Activated CD8-positive, alpha-beta memory T cell treated with anti-CD3 and anti-CD28 coated beads, Interleukin-2, amount 50 U/mL, for 24 hours (primary cell): Measurements from ENCODE around the gene KRT83.
"Not testable (repeated sequence)": the region's sequence is repeated elsewhere in the genome, so short reads cannot be mapped to it uniquely, and the experiment has no call there.

Source experiments
- DNase-seq: peaks from one replicate; pipeline ENCODE4 v3.0.0-alpha.2; 2020; ENCODE audit errors: extremely low read depth

The KRT83 gene

DNA sequence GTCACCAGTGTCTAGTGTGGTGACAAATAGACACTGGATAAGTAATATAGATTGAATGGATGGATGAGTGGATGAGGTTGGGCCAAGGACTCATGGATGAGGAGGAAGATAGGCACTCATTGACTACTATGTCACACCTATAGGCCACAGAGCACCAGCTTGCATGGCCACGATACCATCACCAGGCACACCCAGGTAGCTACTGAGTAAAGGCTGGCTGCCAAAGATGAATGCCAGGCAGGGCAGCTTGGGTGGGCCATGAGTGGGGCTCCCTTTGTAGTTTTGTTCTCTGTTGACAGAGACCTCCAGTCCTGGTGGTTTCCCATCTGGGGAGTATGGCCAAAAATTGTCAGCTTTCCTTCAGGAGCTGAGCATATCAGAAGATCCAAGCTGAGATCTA, 11.2 kb upstream of the KRT83 start:
- DNase-seq, result no peak

DNA sequence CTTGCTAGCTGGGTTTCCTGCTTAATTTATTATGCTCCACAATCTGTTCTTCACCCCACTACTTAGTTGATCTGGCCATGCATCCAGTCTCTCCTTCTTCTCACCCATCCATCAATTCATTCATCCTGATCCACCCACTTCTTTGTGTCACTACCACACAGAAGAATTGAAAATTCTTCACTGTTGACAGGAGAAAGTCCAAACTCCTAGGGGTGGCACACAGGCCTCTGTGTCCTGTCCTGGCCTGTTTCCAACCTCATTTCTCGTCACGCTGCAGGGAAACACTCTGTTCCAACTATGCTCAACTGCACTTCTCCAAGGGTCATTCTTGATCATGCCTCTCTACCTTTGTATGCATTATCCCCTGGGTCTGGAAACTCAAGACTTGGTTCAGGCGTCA, 10.6 kb upstream of the KRT83 start:
- no peak for DNase-seq

DNA sequence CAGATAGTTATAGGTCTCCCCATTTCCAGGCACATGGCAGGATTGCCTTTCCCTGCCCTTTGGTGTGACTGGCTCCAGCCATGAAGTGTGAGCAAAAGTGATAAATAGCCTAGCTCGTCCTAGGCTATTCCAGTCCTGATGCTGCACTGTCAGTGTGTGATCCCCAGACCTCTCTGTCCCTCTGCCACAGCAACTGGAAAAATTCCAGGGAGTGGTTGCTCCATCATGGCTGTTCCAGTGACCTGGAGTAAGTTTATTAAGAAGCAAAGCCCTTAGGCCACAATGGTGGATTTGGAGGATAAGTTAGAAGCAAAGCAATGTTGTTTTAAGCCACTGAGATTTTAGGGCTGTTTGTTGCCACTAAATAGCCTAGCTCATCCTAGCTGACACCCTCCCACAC, 9.8 kb upstream of the KRT83 start:
- DNase-seq, result no peak

DNA sequence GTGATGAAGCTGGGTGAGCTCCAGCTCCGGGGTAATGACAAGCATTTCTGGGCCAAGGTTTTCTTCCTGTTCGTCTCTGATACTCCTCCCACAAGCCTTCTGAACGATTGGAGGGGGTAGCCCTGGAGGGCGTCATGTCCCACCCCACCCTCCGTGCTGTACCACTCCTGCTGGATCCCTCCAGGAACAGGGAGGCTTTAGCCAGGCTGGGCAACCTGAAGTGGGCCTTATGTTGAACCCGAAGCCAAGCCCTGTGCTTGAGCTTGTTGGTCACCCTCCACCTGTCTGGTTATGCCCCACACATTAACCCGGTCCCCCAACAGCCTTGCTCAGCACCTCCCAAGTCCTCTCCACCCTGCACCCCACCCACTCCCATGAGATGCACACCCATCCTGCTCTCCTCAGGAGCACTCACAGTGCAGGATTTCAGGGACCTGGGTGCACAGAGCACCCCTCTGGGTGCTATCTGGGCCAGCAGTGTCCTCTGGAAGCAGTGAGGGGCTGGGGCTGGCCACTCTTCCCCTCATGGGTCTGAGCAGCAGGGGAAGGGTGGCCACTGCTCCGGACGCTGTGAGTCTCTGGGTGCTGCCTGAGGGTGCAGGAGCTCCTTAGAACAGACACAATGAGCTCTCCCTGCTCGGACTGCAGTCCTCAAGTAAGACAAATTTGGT, 6.8 kb upstream of the KRT83 start:
- no peak for DNase-seq

DNA sequence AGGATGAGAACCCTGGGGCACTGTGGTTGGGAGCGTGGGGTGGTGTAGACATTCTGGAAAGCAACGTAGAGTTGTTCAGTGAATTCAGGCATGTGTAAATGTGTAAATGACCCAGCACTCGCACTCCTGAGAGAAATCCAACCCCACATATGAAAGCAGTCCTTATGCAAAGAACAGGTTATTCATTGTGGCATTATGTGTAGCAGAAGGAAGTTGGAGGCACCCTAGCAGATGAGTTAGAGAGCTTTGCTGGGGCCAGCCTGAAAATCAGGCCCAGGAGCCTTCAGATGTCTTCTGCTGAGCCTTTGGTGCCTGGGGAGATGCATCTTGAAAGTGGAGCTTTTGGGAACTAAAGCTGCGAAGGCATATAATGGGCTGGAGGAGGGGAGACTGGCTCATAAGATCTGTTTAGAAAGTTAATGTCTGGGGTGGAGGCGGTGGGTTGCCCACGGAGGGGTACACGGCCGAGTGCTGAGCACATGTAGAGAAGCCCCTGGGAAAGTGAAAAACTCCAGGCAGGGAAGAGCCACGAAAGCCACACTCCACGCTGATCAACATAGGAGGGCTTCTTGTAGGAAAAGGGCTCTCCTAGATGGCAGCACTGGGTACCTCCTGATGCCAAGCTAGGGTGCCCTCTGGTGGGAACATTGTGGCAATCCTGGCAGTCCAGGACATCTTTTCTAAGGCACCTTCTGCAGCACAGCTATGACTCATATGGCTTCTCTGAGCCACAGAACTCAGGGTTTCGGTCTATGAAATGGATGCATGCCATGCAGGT, 6.0 kb upstream of the KRT83 start:
- DNase-seq, result peak; percentile 60

DNA sequence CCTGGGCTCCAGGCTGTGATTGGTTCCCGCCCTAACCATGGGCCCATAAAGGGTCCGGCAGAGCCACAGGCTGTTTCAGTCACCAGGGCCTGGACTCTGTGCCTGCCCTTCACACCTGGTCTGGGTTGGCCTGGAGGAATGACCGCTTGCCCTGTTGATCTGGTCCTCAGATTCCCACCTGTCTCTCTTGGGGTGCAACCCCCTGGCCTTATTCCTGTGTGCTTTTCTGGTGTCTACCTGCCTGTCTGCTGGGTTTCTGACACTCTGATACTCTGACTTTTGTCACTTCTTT, 2.9 kb upstream of the KRT83 start:
- no peak for DNase-seq

DNA sequence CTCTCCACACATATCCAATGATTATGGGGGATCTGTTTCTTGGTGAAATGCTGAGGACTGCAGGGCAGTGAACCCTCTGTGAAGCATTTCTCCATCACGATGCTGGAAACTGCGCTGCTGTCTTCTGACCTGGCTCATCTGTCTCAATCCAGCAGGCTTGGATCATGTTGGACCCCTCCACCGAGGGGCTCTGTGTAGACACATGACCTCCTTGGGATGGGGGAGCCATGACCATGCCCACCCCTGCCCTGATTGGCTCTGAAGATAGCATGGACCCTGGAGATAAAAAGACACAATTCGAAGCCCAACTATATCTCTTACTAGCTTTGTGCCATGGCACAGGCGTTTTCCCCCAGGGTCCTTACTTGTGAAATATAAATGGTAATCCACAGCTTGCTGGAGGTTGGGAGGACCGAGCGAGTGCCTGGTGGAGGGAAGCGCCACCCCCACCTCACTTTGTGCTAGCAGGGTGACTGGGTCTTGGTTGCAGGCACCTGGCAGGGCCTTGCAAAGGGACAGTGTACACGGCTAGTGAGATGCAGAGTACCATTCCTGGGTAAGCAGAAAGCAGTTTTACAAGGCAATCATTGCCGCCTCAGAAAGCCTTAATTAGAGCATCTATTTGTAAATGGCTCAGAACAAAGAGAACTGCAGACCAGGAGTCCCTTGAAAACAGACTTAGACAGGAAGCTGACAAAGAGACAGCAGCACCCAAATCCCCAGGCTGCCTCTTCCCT, 2.4 kb upstream of the KRT83 start:
- DNase-seq, result no peak

DNA sequence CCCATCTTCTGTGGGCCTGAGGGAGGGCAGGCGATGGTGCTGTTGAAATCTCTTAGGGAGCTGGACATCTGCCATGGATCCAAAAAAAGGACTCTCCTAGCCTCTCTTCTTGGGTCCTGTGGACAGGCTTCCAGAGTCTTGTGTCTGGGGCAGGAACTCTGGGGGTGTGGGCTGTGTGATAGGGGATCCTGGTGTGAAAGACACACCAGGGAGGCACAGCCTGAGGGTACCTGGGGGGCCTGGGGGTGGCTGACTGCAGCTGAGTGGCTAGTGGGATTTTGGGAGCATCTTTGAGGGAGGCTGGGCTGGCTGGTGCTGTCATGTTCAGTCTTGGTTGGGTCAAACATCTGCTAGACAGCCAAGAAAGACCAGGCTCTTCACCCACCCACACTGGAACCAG, 1.8 kb upstream of the KRT83 start:
- DNase-seq, result no peak

DNA sequence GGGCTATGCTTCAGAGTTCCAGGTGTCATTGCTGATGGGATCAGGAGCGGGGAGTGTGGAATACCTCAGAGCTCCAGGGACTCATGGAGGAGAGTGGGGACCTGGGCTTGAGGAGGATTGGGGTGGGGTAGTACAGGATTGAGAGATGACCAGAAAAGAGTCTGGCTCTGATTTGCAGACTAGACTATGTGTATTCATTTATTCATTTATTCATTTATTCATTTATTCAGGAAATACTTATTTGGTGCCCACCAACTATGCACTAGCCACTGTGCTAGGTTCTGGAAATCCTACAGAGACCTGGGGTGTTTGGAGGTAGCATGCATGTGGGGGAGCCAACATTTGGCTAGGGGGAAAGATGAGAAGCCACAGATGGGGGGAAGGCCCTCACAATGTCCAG, 871 bp upstream of the KRT83 start:
- DNase-seq, result no peak

DNA sequence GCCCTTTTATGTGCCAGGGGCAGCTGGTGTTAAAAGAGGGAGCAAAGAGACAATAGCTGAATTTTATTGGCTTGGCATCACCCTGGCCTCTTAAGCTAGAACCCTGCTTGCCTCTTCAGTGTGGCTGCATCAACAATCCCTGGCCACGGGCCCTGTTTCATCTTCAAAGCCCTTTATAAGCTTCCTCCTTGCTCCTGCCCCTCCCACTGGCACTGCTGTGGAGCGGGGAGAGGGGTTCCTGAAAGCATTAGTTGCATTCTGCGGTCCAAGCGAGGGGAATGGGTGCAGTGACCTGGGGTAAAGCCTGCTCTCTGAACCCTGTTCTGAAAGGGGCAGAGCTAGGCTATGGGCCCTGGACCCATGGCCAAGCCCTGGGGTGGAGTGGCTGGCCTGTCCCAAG, 220 bp upstream of the KRT83 start:
- no peak for DNase-seq

DNA sequence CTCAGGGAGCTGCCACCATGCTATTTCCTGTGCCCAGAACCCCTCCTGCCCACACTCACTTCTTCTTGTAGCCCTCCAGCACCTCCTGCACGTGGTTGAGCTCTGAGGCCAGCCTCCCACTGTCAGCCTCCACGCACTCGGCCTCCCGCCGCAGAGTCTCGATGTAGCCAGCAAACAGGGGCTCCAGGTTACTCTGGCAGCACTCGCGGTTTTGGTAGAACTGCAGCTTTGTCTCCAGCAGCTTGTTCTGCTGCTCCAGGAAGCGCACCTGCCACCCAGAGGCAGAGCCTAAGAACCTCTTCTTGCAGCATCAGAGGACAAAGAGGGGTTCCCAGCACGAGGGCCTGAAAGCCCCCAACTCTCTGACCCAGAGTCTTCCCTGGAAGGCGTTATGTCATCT, 2.1 kb downstream of the KRT83 start:
- DNase-seq, result no peak

DNA sequence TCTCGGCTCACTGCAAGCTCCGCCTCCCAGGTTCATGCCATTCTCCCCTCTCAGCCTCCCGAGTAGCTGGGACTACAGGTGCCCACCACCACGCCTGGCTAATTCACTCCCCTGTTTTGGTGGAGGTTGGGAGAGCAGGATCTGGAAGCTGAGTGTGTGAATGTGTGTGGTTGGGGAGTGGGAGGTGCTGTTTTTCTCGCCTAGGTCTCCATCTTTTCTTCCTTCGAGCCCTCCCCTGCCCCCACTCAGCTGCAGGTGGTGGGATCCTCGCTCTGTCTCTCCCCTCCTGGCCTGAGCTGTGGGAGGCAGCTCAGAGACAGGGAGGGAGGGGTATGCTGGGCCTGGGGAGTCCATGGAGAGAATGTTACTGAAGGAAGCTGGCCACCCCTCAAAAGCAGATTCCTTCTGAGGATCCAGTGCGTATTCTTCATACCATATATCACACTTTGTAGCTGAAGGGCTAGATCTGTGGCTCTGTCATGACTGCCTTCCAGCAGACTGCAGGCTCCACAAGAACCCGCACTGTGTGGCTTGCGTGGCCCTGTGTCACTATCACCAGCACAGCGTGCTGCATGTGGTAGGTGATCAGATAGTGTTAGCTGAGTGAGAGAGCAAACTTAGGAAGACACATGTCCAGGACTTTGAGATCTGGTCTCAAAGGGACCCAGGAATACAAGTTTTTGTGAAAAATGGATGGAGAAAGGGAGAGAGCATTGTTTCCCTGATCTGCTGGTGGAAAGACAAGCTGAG, 2.8 kb downstream of the KRT83 start:
- no peak for DNase-seq

DNA sequence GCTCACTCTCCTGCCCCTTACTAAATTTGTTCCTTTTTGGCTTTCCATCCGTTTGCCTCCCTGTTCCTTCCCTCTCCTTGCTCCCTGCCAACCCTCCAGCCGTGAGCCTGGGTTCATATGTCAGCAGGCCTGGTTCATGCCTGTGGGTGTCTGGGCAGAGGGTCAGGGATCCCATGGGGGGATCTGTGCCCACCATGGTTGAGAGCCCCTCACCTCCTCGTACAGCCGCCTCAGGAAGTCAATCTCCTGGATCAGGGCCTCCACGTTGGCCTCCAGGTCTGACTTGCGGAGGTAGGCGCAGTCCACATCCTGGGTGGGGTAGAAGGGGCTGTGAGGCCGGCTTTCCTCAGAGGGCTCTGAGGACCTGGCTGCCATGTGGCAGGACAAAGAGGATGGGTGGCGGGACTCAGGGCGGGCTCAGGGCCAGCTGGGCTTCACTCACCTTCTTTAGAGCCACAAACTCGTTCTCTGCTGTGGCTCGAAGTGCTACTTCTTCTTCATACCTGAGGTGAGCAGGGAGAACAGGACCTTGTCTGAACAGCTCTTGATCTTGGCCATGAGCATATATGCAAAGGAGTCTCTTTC, 3.6 kb downstream of the KRT83 start:
- DNase-seq, result no peak

DNA sequence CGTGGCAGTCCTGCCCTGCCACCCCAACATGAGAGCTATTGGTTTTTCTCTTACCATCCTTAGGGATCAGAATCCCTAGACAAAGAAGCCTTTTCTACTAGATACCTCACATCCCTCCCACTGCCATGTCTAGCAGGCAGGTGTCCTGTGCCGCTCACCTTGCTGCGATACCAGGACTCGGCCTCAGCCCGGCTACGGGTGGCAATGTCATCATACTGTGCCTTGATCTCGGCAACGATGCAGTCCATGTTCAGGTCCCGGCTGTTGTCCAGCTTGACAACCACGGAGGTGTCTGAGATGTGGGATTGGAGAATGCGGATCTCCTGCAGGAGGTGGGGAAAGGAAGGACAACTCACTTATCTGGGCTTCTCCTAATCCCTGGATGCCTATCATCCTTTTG, 4.5 kb downstream of the KRT83 start:
- no peak for DNase-seq

DNA sequence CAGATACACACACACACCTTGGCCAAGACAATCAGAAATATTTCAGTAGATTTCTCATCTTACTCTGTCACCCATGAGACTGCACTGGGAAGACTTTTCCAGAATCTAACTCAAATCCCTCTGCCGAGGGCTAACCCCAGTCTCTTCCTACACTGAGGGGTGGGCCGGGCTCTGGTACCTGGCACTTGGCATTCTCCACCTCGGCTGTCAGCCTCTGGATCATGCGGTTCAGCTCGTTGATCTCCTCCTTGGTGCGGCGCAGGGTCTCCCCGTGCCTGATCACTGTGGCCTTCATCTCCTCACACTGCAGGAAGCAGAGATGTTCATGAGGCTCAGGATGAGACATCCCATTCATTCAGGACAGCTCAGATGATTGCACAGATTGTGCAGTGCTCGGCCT, 4.9 kb downstream of the KRT83 start:
- no peak for DNase-seq

DNA sequence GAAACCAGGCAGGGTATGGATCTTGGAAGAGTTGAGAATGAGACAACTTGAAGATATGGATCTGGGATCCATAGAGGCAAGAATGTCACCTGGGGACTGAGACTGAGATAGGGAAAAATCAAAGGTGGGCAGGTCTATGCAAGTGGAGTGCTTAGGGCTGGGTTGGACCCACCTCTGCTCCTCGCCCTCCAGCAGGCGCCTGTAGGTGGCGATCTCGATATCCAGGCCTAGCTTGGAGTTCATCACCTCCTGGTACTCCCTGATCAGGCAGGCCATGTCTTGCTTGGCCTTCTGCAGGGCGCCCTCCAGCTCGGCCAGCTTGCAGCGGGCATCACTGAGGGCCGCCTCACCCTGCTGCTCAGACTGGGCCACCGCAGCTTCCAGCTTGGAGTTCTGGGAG, 5.5 kb downstream of the KRT83 start:
- DNase-seq, result not testable (repeated sequence)

DNA sequence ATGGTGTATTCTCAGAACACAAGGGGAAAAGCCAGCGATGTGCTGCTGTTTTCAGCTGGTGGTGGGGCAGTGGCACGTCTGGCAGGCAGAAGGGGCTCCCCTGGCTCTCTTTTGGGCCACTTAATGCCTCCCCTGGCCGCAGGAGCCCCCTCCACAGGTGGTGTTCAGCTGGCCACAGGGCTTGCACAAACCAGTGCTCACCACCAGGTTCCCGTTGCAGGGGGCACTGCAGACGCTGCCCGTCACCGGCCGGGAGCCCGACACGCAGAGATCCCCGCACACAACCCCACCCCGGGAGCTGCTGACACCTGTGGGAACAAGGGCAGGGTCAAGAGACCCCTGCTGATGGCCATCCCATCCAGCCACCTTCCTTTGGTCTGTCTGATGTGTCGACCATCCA, 6.7 kb downstream of the KRT83 start:
- DNase-seq, result no peak

DNA sequence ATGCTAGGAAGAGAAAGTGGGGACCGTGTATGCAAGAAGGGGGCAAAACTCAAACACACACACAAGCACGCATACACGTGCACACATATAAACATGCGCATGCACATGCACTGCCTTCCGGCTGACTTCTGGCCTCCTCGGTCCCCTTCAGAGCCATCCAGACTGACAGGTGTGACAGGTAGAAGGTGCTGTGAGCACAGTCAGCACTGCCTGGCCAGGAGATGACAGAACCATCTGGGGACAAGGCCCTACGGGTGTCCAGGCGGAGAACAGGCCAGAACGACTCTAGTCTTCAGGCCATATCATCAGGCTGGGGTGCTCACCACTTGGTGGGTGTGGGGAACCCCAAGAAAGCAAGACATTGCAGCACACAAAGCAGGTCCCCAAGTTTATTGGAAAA, 7.3 kb downstream of the KRT83 start:
- no peak for DNase-seq

DNA sequence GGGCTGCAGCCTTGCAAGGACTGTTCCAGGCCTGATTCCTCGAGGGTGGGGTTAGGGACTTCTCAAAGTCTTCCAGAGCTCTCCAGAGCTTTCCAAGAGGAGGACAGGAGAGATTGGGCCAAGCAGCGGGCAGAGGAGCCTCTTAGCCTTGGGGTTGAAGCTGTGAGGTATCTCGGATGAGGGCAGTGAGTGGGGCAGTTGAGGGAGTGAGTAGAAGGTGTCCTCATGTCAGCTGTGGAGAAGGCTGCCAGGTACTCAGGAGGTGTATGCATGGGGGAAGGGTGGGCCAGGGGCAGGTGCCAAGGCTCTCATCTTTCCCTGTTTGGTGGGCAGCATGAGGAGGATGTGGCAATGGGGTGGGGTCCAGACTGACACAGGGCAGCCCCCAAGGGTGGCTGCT, 7.7 kb downstream of the KRT83 start:
- no peak for DNase-seq

DNA sequence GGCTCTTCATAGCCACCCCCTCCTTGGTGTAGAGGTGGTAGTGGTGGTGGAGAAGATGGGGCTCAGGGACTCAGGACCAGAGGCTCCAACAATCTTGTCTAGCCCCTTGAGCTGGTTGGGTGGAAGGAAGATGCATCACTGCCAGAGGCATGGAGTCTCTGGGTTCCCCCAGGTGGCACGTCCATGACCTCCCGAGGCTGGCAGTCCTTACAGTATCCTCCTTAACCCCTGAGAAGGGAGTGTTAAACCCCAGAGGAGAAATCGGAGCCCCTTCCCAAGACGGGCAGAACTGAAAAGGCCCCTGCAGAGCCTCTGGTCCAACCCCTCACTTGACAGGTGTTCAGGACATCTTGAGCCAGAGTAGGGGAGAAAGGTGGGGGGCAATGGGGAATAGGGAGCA, 9.1 kb downstream of the KRT83 start:
- no peak for DNase-seq

DNA sequence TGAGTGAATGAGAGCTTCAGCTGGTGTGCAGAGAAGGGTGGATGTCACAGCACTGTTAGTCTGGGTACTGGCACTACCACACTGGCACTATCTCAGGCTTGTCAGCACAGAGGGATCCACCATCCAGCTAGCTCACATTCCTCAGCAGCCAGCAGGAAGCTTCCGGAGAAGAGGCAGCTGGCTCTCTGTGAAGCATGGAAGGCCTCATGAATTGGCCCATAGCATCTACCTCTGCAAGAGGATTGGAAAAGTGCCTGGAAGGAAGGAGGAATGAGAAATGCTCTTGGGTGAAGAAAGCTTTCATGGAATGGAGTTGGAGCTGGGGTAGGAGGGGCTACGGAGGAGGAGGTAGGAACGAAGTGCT, 9.9 kb downstream of the KRT83 start:
- DNase-seq, result no peak

DNA sequence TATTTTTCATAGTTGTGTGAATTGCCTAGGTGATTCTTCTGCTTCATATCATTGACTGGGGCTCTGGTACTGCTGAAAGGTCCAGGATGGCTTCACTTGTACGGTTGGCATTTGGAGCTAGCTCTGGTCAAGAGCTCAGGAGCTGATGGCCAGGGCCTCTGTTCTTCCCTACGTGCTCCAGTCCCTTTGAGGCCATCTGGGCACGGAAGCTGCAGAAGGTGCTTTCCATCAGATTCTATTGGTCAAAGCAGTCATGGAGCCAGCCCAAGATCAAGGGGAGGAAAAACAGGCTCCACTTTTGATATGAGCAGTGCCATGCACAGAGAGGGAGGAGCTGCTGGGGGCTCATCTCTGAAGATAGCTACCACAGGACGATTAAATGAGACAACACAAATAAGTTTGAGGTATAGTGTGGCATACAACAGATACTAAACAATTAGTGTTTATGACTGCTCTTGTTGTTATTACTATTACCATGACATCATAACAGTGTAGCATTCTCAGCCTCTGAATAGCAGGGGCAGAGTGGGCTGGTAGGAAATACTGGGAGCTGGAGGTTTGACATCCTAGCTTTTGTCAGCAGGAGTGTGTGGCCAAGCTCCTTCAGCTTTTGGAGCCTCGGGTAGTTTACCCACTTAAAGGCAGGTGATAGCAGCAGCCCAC, 10.4 kb downstream of the KRT83 start:
- no peak for DNase-seq
